HG02678 (cell line): ENCODE data around the gene RAB13.
A peak's percentile ranks its signal among the peaks of the same experiment; 100 is the strongest.
"Not testable (repeated sequence)": the region's sequence is repeated elsewhere in the genome, so short reads cannot be mapped to it uniquely, and the experiment has no call there.

Experiments
- ATAC-seq: cut with Tn5 transposase; IDR thresholded peaks from one replicate; pipeline ENCODE4 v1.9.1; 2021; ENCODE audit warnings: mild to moderate bottlenecking, moderate library complexity; ENCODE audit not compliant: unreplicated experiment

The RAB13 gene

DNA sequence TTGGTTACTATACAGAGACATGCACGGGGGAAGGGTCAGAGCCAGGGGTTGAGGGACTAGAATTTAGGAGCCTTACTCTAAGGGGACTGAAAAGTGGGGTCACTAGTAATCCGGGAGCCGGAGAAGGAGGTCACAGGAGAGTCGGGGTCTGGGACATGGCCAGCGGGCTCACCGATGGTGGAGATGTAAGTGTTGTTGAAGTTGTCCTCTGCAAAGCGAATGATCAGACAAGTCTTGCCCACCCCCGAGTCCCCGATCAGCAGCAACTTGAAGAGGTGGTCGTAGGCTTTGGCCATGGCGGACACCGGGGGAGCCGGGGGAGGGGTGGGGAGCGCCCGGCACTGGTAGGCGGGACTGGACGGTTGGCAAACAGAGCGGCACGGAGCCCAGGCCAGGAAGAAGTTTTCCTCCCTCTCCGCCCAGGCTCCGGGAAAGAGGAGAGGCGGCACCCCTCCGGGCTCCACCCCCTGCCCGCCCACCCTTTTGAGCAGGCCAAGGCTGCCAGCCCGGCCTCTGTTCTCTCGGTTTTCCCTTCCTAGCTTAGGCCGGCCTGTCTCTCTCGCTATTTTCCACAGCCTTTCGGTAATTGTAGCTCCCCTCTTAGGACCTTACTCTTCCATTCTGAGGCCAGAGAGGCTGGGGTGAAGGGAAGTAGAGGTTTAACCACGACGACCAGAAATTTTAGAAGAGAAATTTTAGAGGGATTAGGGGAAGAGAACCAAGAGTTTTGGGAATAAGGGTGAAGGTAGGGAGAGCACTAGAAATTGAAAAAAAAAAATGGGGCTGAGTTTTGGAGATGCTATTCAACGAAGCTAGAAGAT lies at the start of gene RAB13:
Gene RAB13 (minus strand): TSS at position 399 of the 821 bp plus-strand sequence. CDS start 103 bp downstream, at position 296.
- ATAC-seq, result no peak

DNA sequence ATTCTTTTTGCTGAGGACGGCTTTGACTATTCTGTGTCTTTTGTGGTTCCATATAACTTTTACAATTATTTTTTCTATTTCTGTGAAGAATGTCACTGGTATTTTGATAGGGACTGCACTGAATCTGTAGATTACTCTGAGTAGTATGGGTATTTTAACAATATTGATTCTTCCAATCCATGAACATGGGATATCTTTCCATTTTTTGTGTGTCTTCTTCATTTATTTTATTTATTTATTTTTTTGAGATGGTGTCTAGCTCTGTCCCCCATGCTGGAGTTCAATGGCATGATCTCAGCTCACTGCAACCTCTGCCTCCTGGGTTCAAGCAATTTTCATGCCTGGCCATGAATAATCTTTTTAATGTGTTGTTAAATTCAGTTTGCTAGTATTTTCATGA lies 47.6 kb upstream of the RAB13 start:
- not testable (repeated sequence) for ATAC-seq

DNA sequence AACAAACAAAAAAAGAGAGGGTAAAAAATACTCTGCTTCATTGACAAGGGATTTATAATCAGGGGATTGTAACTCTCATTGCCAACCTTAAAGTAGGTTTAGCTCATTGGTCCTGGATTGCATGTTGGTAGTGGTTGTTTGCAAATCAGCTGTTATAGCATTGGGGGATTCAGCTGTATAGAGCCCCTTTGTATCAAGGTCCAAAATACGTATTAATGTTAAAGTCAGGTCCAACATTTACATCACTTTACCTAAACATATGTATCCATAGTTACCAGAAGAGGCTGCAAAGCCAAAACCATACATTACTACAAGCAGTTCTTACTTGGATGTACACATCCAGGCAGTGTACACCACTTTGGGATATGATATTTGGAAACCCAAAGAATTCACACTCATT lies 33.8 kb upstream of the RAB13 start:
- ATAC-seq, result no peak

DNA sequence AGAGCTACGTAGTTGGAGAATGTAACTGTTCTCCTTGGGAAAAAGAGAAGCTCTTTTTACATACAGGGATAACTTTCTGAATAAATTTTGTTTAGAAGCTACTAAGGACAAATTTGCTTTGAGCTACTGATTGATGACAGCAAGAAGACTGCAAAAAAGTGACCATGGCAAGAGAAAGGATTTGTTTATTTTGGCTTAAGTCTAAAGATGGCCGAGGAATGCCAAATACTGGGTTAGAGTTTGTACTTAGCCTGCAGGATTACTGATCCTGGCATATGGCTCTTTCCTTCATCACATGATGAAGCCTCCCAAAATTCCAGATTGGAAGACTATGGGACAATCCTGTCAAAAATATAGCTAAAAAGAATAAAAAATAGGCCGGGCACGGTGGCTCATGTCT lies 33.1 kb upstream of the RAB13 start:
- no peak for ATAC-seq

DNA sequence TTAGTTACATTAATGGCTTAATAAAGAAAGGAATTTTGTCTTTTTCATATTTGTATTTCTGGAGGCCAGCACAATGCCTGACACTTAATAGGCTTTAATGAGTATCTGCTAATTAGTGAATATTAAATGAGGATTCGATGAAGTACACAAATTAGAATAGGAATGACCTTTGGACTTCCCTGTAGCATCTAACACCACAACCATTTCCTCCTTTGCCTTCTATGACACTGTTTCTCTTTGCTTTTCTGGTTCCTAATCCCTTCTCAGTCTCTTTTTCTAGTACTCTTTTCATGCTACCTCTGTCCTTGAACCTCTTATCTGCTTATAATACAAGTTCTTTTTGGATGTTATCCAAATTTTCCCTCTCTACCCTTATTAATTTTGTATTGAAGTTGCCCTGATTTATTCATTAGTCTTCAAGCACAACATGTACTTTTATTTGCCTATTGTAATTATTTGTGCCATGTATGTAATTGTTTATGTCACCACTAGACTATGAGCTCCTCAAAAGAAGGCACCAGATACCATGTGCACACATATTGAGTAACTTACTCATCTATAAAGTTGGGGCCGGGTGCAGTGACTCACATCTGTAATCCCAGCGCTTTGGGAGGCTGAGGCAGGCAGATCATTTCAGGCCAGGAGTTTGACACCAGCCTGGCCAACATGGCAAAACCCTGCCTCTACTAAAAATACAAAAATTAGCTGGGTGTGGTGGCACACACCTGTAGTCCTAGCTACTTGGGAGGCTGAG lies 28.2 kb upstream of the RAB13 start:
- ATAC-seq, result no peak

DNA sequence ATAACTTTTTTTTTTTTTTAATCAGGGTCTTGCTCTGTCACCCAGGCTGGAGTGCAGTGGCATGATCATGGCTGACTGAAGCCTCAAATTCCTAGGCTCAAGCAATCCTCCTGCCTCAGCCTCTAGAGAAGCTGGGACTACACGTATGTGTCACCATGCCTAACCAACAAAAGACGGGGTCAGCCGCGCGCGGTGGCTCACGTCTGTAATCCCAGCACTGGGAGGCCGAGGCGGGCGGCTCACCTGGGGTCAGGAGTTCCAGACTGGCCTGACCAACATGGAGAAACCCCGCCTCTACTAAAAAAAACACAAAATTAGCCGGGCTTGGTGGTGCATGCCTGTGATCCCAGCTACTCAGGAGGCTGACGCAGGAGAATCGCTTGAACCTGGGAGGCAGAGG lies 26.4 kb upstream of the RAB13 start:
- not testable (repeated sequence) for ATAC-seq

DNA sequence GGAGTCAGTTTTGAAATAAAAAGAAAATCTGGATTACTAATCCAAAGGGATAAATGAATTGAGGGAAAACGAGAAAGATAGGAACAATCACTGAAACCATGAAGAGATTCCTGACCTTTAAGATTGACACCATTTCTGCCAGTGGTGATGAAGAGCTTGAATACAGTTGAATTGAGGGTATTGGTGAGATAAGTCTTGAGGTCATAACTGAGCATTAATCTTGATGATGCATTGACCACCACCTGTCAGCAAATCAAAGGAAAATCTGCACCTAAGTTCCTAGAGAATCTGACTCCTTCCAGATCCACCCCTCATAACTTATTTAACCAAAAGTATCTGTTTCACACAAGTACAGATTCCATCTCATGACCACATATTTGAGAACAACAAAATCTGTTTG lies 26.0 kb upstream of the RAB13 start:
- no peak for ATAC-seq

DNA sequence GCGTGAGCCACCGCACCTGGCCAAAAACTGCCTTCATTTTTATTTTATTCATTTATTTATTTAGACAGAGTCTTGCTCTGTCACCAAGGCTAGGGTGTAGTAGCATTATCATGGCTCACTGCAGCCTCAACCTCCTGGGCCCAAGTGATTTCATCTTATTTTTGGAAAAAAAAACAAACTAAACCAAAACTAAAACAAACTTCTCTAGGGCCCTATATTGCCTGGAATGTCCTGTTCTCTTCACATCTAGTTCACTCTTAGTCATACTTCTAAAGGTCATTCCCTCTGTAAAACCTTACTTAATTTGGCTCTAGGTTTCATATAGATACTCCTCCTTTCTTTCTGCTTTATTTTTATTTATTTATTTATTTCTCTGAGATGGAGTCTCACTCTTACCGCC lies 20.0 kb upstream of the RAB13 start:
- ATAC-seq, result no peak

DNA sequence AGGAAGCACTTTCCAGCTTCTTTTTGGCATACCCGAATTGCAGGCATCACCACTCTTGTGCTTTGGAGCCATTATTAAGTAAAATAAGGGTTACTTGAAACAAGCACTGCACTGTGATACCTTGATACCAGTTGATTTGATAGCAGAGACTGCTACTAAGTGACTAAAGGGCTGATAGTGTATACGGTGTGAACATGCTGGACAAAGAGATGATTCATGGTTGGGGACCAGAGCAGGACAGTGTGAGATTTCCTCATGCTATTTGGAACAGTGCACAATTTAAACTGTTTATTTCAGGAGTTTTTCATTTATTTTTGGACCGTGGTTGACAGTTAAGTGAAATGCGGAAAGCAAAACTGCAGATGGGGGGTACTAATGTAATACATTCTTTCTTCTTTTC lies 14.3 kb upstream of the RAB13 start:
- ATAC-seq, result no peak

DNA sequence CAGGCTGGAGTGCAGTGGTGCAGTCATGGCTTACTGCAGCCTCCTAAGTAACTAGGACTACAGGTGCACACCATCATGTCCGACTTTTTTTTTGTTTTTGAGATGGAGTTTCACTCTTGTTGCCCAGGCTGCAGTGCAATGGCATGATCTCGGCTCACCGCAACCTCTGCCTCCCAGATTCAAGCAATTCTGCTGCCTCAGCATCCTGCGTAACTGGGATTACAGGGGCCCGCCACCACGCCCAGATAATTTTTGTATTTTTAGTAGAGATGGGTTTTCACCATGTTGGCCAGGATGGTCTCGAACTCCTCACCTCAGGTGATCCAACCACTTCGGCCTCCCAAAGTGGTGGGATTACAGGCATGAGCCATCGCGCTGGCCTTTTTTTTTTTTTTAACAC lies 10.7 kb upstream of the RAB13 start:
- ATAC-seq, result not testable (repeated sequence)

DNA sequence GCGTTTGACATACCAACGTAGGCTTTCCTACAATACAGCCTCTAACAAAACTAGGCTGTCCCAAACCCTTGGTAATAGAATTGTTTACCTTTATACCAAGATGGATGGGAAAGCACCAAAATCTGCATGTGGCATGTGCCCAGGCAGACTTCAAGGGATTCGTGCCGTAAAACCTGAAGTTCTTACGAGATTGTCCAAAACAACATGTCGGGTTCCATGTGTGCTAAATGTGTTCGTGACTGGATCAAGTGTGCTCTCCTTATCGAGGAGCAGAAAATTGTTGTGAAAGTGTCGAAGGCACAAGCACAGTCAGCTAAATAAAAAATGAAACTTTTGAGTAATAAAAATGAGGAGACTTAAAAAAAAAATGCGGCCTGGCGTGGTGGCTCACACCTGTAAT lies 9.5 kb upstream of the RAB13 start:
- ATAC-seq, result no peak

DNA sequence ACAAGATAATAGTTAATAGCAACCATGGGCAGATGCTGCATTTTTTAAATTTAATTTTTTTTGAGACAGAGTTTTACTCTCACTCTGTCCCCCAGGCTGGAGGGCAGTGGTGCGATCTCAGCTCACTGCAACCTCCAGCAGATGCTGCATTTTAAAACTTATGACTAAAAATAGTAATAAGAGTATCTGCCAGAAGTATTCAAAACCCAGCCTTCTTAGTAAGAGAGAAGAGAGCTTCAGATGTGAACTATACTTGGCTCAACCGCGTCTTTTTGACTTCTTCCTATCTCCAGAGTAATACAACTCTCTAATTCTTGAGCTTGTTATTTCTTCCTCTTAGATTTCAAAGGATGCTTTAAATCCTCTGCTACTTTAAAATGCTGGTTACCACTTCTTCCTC lies 9.1 kb upstream of the RAB13 start:
- no peak for ATAC-seq

DNA sequence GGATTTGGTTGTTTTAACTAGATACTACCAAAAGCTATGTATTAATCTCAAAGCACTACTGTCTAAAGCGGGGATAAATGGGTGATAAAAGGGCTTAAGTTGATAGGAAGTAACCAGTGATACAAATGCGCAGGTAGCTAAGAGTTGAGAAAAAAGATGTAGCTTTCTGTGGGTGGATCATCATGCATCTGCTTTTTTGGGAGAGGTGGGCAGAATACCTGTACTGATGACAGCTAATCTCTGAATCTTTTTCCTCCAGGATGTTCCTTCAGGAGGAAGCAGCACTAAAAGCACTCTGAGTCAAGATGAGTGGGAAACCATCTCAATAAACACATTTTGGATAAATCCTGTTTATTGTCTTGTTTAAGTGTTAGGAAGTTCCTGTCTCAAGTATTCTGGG lies 5.7 kb upstream of the RAB13 start:
- no peak for ATAC-seq

DNA sequence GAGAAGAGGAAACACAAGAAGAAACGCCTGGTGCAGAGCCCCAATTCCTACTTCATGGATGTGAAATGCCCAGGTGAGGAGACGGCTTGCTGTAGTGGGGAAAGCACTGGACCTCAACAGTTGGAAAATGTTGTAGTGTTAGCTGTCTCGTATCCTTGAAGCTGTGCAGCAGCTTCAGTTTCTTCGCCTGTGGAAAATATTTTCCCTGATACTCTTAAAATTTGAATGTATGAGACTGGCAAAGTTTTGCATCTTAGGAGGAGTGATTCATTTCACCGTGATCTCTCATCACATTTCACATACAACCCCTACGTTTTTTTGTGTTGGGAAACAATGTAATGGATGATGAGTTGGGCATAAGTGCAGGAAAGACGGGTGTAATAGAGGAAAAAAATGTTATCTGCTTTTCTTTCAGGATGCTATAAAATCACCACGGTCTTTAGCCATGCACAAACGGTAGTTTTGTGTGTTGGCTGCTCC lies 5.1 kb upstream of the RAB13 start:
- no peak for ATAC-seq

DNA sequence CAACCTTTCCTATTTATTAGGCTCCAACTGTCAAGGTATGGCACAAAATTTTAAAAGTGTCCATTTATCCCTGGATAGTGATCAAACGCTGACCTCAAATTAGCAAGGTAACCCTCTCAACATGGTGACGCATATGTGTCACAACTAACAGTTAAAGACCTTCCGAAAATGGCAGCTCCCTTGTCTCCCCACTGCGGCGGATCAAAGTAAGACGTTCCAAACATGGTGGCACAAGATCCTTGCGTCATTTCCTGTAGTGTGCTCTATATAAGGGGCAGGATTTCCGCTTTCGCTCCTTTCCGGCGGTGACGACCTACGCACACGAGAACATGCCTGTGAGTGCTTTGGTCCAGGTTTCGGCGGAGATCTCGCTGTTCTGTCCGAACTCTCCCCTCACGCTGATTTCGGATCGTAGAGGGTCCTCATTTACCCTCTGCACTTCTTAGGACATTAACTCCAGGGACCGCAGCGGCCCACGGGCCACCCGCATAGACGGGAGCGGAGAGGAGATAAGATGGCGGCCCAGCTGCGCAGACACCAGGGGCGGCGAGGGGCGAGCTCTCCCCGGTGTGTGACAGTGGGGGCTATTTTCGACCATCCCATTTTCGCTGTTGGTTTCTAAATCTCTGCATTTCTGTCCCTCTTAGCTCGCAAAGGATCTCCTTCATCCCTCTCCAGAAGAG lies 4.5 kb upstream of the RAB13 start, which contains the start of gene RPS27:
Gene RPS27 (plus strand): TSS at position 295 of the 683 bp plus-strand sequence. CDS start 35 bp downstream, at position 330.
- peak; percentile 72 for ATAC-seq

DNA sequence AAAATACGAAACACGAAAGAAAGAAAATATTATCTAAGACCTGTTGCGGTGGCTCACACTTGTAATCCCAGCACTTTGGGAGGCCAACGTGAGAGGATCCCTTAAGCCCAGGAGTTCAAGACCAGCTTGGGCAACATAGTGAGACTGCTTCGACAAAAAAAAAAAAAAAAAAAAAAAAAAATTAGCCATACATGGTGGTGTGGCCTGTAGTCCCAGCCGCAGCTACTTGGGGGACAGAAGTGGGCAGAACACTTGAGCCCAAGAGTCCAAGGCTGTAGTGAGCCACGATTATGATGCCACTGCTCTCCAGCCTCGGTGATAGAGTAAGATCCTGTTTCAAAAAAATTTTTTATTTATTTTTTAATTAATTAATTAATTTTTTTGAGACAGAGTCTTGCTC lies 1.5 kb upstream of the RAB13 start:
- no peak for ATAC-seq

DNA sequence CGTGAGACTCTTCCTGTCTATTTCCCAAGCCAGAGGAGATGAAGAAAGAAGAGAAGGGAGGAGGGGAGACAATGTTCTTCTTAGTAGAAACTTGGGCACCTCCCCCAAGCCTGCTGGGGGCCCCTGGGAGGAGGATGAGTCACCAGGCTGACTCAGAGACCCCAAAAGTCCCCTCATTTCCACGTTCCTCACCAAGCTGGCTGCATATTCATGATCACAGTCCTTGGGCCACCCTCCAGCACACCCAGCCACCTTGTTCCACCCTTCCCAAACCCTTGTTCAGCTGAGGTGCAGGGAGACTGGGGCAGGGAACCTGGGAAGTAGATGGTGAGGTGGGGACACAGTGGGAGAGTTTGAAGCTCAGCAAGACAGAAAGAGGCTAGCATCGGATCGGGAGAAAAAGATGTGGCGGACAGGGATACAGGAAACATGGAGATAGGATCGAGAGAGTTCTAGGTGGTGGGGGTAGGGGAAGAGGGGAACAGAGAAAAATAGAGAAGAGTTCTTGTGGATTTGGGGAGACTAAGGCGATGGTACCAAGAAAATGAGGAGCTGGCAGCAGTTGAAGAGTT lies 712 bp downstream of the RAB13 start:
- no peak for ATAC-seq

DNA sequence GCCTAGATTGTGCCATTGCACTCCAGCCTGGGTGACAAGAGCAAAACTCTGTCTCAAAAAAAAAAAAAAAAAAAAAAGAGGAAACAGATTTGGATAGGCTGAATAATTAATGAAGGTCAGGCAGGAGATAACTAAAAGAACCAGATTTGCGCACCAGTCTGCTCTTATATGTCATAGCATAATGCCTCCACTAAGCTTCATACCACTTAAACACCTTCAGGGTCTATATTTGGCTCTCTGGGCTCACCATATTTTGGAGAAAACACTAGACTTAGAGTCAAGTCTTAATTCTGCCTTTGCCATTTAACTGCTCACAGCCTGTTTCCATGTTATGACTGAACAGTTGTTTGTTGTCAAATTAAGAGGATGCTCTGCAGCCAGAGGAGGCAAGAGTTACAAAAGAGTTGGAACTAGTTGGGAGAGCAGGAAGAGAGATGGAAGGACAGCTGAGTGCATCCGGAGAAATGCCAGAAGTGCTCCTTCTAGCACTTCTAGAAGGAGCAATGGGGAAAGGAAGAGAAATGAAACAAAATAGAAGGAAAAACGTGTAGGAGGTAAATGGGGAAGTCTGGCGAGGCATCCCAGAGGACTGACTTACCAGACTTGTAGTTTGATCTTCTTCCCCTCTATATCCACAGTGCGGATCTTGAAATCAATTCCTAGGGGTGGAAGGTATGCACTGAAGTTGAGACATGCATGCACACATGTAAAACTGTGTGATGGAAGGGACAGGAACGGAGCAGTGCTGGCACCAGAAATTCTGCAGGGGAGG lies 1.8 kb downstream of the RAB13 start:
- ATAC-seq, result no peak

DNA sequence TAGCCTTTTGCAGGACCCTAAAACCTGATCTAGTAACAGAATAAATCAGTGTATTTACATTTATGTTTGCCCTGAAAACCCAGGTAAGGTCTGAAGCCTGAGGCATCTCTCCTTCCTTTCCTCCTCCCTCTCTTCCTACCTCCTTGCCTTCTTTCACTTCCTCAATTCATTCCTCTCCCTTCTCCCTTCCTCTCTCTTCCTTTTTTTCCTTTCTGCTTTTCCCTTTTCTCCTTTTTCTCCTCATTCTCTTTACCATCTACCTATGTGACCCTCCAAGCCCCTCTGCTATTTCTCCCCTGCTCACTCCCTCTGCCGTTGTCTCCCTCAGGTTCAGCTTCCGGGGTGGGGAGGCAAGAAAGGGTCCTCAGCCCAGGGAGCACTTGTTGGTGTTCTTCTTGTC lies 4.4 kb downstream of the RAB13 start:
- ATAC-seq, result not testable (repeated sequence)

DNA sequence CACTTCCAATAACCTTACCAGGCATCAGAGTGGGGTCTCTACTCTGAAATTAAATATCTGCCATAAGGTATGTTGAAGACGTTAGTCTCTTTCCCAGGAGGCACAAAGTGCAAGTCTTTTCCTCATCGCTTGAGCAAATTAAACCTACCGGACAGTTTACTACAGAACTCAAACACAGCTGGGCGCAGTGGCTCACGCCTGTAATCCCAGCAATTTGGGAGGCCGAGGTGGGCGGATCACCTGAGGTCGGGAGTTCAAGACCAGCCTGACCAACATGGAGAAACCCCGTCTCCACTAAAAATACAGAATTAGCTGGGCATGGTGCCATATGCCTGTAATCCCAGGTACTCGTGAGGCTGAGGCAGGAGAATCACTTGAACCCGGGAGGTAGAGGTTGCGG lies 7.0 kb downstream of the RAB13 start:
- not testable (repeated sequence) for ATAC-seq
